B cell (primary cell): ENCODE measurements around the gene SLC35E3. TPM values are rescaled to one million over a fixed set of nuclear protein-coding genes. Genes with fewer than 3 reads are reported as not detected.

ENCODE experiments used
- ATAC-seq: fragments of 200-7000 bp; cut with Tn5 transposase; one replicate; pipeline ENCODE4 v1.10.0; 2021; ENCODE audit warnings: low read depth, mild to moderate bottlenecking, moderate number of reproducible peaks, moderate library complexity
- CTCF ChIA-PET: fragments of 350-600 bp; sonication (Branson Sonifier 250); formaldehyde crosslinking; loops from one replicate; lab custom pipeline; 2021; ENCODE audit warnings: antibody characterized with exemption, inconsistent platforms; lab: Charles Lee
- POLR2A ChIA-PET: fragments of 350-600 bp; sonication (Branson Sonifier 250); formaldehyde crosslinking; loops from one replicate; lab custom pipeline; 2021; ENCODE audit warnings: antibody characterized with exemption; lab: Charles Lee
- DNase-seq: peaks from one replicate; pipeline ENCODE4 v3.0.0; 2013
- H2AFZ ChIP-seq: 2 replicates; pipeline ENCODE4 v1.6.1; 2012; ENCODE audit warnings: mild to moderate bottlenecking, low read depth, low read length; ENCODE audit not compliant: insufficient read depth, poor library complexity, severe bottlenecking
- H3K27ac ChIP-seq, 2 donors: 1 replicate in 1 of 2; 2 replicates in 1 of 2; pipeline ENCODE4 v1.5.1; 2012 to 2013; ENCODE audit warnings: low read length in 2 of 2, mild to moderate bottlenecking in 2 of 2, moderate library complexity in 1 of 2
- H3K27me3 ChIP-seq, 4 experiments: fragments of 200-600 bp in 1 of 4; sonication (generic) in 1 of 4; replicated peaks in 1 of 4; 1 replicate in 2 of 4; 2 replicates in 2 of 4; pipeline versions ENCODE4 v1.6.1 to v1.7.0; 2013 to 2016; ENCODE audit warnings: low read length in 3 of 4, mild to moderate bottlenecking in 2 of 4, mixed read lengths in 1 of 4, moderate library complexity in 1 of 4; ENCODE audit not compliant: insufficient read depth in 4 of 4, control insufficient read depth in 3 of 4; ENCODE audit errors: control extremely low read depth in 1 of 4
- H3K36me3 ChIP-seq, 2 experiments: replicated peaks in 1 of 2; 1 replicate in 1 of 2; 2 replicates in 1 of 2; pipeline versions ENCODE4 v1.6.1 to v1.7.1; 2013; ENCODE audit warnings: low read length in 1 of 2; ENCODE audit not compliant: insufficient read depth in 2 of 2, control insufficient read depth in 1 of 2; ENCODE audit errors: control extremely low read depth in 1 of 2, extremely low read depth in 1 of 2
- H3K4me1 ChIP-seq, 2 donors: fragments of 200-600 bp in 1 of 2; sonication (generic) in 1 of 2; 1 replicate in 1 of 2; 2 replicates in 1 of 2; pipeline versions ENCODE4 v1.5.1 to v1.6.1; 2013 to 2017; ENCODE audit warnings: low read length in 2 of 2; ENCODE audit not compliant: control insufficient read depth in 2 of 2, insufficient read depth in 2 of 2
- H3K4me2 ChIP-seq: replicated peaks from 2 replicates; pipeline ENCODE3; 2012; ENCODE audit warnings: mild to moderate bottlenecking, low read depth, low read length; ENCODE audit not compliant: poor library complexity, severe bottlenecking
- H3K4me3 ChIP-seq, 5 experiments: fragments of 200-600 bp in 1 of 5; sonication (generic) in 1 of 5; 1 replicate in 3 of 5; 2 replicates in 2 of 5; pipeline versions ENCODE4 v1.5.1 to v1.7.0; 2011 to 2016; ENCODE audit warnings: low read length in 4 of 5, mild to moderate bottlenecking in 4 of 5, low read depth in 2 of 5, control low read depth in 1 of 5, moderate library complexity in 1 of 5; ENCODE audit not compliant: insufficient read depth in 1 of 5; ENCODE audit errors: control extremely low read depth in 1 of 5, extremely low read depth in 1 of 5
- H3K79me2 ChIP-seq: fragments of 200-600 bp; sonication (generic); one replicate; pipeline ENCODE4 v1.6.0; 2016; ENCODE audit warnings: low read length; ENCODE audit not compliant: control insufficient read depth, insufficient read depth
- H3K9ac ChIP-seq: fragments of 200-600 bp; sonication (generic); 2 replicates; pipeline ENCODE4 v1.6.1; 2017; ENCODE audit warnings: mild to moderate bottlenecking, low read length, moderate library complexity
- H3K9me3 ChIP-seq, 3 donors: one replicate each; pipeline versions ENCODE4 v1.6.1 to v1.7.1; 2013; ENCODE audit warnings: low read length in 2 of 3; ENCODE audit not compliant: control insufficient read depth in 2 of 3, insufficient read depth in 1 of 3; ENCODE audit errors: control extremely low read depth in 1 of 3
- H4K20me1 ChIP-seq: 2 replicates; pipeline ENCODE4 v1.6.0; 2012; ENCODE audit warnings: mild to moderate bottlenecking, low read length; ENCODE audit not compliant: insufficient read depth, control insufficient read depth, poor library complexity, severe bottlenecking
- H3K27ac Mint-ChIP-seq: one replicate; pipeline ENCODE4 v1.8.0; 2021; ENCODE audit warnings: mixed read lengths
- H3K27me3 Mint-ChIP-seq: one replicate; pipeline ENCODE4 v1.8.0; 2021; ENCODE audit warnings: mixed read lengths
- H3K4me1 Mint-ChIP-seq: one replicate; pipeline ENCODE4 v1.8.0; 2021; ENCODE audit warnings: mixed read lengths
- H3K4me3 Mint-ChIP-seq: one replicate; pipeline ENCODE4 v1.8.0; 2021; ENCODE audit warnings: mixed read lengths
- H3K9me3 Mint-ChIP-seq: one replicate; pipeline ENCODE4 v1.8.0; 2022; ENCODE audit warnings: mixed read lengths; ENCODE audit not compliant: insufficient read depth
- EZH2 ChIP-seq: IDR thresholded peaks from 2 replicates; pipeline ENCODE4 v1.6.1; 2012; ENCODE audit warnings: borderline replicate concordance, low read depth, mild to moderate bottlenecking, moderate library complexity, low read length; ENCODE audit not compliant: insufficient read depth, poor library complexity, severe bottlenecking
- WGBS: methylation state at CpG from one replicate; pipeline ENCODE4 v1.1.5; 2013; ENCODE audit warnings: missing lambda C conversion rate; ENCODE audit not compliant: insufficient coverage; 5-methylcytosine and 5-hydroxymethylcytosine counted together
- intact Hi-C: fragments of 100-400 bp; cut with micrococcal nuclease; formaldehyde crosslinking; loops from one replicate; pipeline ENCODE4 v1.10.0; 2022
- polyA plus RNA-seq: library from polyadenylated mRNA; depleted of rRNA; stranded (reverse); fragments of >200 nt; gene quantifications from 2 replicates; pipeline ENCODE4 v1.2.3, GENCODE V29; 2012
- total RNA-seq, 2 donors: library from RNA; stranded (reverse); fragments of 120-200 nt in 1 of 2; gene quantifications; 1 replicate in 1 of 2; 2 replicates in 1 of 2; pipeline versions ENCODE4 v1.2.3 to v1.2.4, GENCODE V29; 2013 to 2022
- TF ChIP-seq, protein P1 (sequence below): fragments of 200-600 bp; IDR thresholded peaks from one replicate; pipeline ENCODE4 v1.8.0; 2022; ENCODE audit warnings: antibody characterized with exemption, mild to moderate bottlenecking

SLC35E3 gene
- total and polyA plus RNA-seq, 2 donors (not counting 1 experiment from before 2014, with no cell fraction given): 7.0 to 15.1 TPM

DNA sequence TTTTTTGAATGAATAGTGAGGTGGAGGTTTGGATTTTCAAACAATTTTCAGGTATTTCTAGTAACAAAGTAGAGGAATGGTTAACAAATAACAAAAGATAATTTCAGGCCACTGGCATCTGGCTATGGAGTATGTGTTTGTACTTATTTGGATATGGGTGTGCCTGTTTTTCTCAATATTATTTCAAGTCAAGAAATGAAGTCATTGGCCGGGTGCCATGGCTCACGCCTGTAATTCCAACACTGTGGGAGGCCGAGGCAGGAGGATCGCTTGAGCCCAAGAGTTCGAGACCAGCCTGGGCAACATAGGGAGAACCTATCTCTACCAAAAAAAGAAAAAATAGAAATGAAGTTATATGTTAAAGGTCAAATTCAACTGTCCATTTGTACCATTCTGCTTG is 13.9 kb downstream of the SLC35E3 start:
- H3K27me3 ChIP-seq: no peaks in the 10 kb centered on the region
- CTCF ChIA-PET: no interaction called here
- Mint-ChIP-seq H3K27me3 (no peaks in the 10 kb centered on the region), H3K27ac (no peak overlapping the region), H3K4me3 (no peak overlapping the region), H3K4me1 (no peaks in the 10 kb centered on the region), H3K9me3 (no peaks in the 10 kb centered on the region)
- no peaks in the 10 kb centered on the region for H3K4me1 ChIP-seq
- H2AFZ ChIP-seq: no peak overlapping the region
- POLR2A ChIA-PET: no interaction called here
- H3K4me3 ChIP-seq: no peak overlapping the region
- ATAC-seq (no peak), DNase-seq (no peak)
- H4K20me1 ChIP-seq: no peaks in the 10 kb centered on the region
- peaks cover 5 to 42% of the 10 kb centered on the region in 2 experiments for H3K36me3 ChIP-seq
- no peak overlapping the region for H3K9ac ChIP-seq
- H3K27ac ChIP-seq: no peak overlapping the region
- no CpG with 5 or more reads among the region's 5 CpGs for WGBS
- no peak overlapping the region for H3K4me2 ChIP-seq
- TF ChIP-seq, protein P1, sequence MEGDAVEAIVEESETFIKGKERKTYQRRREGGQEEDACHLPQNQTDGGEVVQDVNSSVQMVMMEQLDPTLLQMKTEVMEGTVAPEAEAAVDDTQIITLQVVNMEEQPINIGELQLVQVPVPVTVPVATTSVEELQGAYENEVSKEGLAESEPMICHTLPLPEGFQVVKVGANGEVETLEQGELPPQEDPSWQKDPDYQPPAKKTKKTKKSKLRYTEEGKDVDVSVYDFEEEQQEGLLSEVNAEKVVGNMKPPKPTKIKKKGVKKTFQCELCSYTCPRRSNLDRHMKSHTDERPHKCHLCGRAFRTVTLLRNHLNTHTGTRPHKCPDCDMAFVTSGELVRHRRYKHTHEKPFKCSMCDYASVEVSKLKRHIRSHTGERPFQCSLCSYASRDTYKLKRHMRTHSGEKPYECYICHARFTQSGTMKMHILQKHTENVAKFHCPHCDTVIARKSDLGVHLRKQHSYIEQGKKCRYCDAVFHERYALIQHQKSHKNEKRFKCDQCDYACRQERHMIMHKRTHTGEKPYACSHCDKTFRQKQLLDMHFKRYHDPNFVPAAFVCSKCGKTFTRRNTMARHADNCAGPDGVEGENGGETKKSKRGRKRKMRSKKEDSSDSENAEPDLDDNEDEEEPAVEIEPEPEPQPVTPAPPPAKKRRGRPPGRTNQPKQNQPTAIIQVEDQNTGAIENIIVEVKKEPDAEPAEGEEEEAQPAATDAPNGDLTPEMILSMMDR: no peak
- no peak for TF ChIP-seq EZH2
- no peaks in the 10 kb centered on the region for H3K9me3 ChIP-seq
- intact Hi-C loops: no loop called here
- no peaks in the 10 kb centered on the region for H3K79me2 ChIP-seq

DNA sequence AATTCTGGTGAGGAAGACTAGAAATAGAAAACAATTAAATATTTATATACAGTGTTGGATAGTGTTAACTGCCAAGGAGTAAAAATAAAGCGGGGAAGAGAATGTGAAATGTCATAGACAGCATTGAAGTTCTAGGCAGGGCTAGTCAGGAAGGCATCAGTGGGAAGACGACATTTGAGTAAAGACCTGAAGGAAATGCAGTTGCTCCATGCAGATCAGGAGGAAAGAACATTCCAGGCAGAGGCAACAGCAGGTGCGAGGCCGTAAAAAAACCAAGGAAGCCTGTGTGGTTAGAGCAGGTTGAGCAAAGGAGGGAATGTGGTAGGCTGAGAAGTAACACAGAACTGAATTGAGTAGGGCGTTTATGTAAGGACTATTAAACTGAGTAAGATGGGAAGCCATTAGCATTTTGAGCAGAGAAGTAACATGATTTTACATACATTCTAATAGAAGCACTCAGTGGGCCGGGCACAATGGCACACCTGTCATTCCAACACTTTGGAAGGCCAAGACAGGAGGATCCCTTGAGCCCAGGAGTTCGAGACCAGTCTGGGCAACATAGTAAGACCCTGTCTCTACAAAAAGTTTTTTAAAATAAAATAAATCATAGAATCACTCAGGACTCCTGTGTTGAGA is 14.9 kb downstream of the SLC35E3 start:
- Histone ChIP-seq H4K20me1 (no peaks in the 10 kb centered on the region), H3K79me2 (no peaks in the 10 kb centered on the region), H3K4me1 (no peaks in the 10 kb centered on the region), H3K9me3 (no peaks in the 10 kb centered on the region), H3K4me3 (no peak overlapping the region), H3K36me3 (peaks cover 0 to 34% of the 10 kb centered on the region in 2 experiments), H3K9ac (no peak overlapping the region), H2AFZ (no peak overlapping the region), H3K27me3 (no peaks in the 10 kb centered on the region), H3K27ac (no peak overlapping the region), H3K4me2 (no peak overlapping the region)
- Mint-ChIP-seq H3K9me3 (no peaks in the 10 kb centered on the region), H3K4me3 (no peak overlapping the region), H3K4me1 (no peaks in the 10 kb centered on the region), H3K27me3 (no peaks in the 10 kb centered on the region), H3K27ac (no peak overlapping the region)
- ChIA-PET POLR2A (no interaction called here), CTCF (no interaction called here)
- ATAC-seq: no peak
- no peak for DNase-seq
- intact Hi-C loops: no loop called here
- 96% methylated on average over 5 of the region's 7 CpGs for WGBS
- TF ChIP-seq EZH2: no peak
